Measurements from ENCODE around the gene TMC3. TPM values are rescaled to one million over a fixed set of nuclear protein-coding genes. Genes with fewer than 3 reads are reported as not detected.

TMC3 gene
- total RNA-seq, 1 experiment from 2014 or later = not detected

DNA sequence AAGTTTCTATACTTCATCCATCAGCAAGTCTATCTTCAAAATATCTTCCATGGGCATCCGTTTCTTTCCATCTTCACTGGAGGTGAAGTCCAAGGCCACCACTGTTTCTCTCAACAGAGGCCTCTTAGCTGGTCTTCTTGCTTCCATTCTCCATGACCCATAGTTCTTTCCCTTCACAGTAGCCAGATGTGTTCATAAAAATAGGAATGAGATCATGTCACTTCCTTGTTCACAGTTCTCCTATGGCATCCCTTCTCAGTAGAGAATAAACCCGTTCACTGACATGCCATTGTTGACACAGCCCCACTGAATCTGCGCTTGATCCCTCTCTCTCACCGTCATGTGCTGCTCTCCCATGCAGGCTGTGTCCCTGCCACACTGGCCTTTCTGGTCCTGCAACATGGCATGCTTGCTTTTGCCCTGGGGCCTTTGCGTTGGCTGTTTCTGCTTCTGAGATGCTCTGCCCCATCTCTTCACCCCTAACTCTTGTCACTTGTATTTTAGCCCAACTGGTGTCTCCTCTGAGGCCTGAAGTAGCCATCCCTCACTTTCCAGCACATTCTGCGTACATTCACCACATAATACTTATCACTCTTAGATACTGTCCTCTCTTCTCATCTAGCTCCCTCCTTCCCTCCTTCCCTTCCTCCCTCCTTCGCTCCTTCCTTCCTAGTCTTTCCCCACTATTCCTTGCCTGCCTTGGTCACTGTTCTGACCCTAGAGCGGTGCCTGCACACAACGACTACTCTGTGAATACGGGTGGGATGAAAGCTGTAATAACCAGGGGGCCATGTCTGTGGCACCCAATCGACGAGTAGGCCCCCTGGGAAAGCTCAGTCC, 92.0 kb downstream of the TMC3 start:
- TF ChIP-seq EZH2 (IDR thresholded peaks at IDR 0.05; ENCODE audit: low read depth) = no peak
- TF ChIP-seq, protein P1, sequence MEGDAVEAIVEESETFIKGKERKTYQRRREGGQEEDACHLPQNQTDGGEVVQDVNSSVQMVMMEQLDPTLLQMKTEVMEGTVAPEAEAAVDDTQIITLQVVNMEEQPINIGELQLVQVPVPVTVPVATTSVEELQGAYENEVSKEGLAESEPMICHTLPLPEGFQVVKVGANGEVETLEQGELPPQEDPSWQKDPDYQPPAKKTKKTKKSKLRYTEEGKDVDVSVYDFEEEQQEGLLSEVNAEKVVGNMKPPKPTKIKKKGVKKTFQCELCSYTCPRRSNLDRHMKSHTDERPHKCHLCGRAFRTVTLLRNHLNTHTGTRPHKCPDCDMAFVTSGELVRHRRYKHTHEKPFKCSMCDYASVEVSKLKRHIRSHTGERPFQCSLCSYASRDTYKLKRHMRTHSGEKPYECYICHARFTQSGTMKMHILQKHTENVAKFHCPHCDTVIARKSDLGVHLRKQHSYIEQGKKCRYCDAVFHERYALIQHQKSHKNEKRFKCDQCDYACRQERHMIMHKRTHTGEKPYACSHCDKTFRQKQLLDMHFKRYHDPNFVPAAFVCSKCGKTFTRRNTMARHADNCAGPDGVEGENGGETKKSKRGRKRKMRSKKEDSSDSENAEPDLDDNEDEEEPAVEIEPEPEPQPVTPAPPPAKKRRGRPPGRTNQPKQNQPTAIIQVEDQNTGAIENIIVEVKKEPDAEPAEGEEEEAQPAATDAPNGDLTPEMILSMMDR (conservative IDR thresholded peaks at IDR 0.05) = no peak
- peak in 1 of 2 experiments; percentile 15 for DNase-seq
- no peak overlapping the region for H3K4me2 ChIP-seq
- no peaks in the 10 kb centered on the region for H3K9me3 ChIP-seq (ENCODE audit: insufficient read depth, low read depth)
- H4K20me1 ChIP-seq (ENCODE audit: insufficient read depth) = no peaks in the 10 kb centered on the region
- peaks cover 57% of the 10 kb centered on the region for H3K27me3 ChIP-seq (ENCODE audit: insufficient read depth, low read depth)
- BruUV-seq (replicated peaks) = no TSS peak
- no peaks in the 10 kb centered on the region for H3K36me3 ChIP-seq (ENCODE audit: low read depth)
- CTCF ChIA-PET = no interaction called here
- no peak overlapping the region for H3K27ac ChIP-seq
- no peak overlapping the region for H2AFZ ChIP-seq
- POLR2A ChIA-PET (ENCODE audit: unreplicated experiment) = no interaction called here
- H3F3A ChIP-seq (ENCODE audit: insufficient read depth, low read depth) = no peaks in the 10 kb centered on the region
- H3K79me2 ChIP-seq (ENCODE audit: low read depth) = no peaks in the 10 kb centered on the region
- H3K9me2 ChIP-seq (ENCODE audit: insufficient read depth) = no peaks in the 10 kb centered on the region
- no peaks in the 10 kb centered on the region for H3K4me1 ChIP-seq (replicated peaks; ENCODE audit: insufficient read depth)
- intact Hi-C loops (cut with micrococcal nuclease; ENCODE audit: unreplicated experiment) = no loop called here
- H3K4me3 ChIP-seq = no peak overlapping the region

DNA sequence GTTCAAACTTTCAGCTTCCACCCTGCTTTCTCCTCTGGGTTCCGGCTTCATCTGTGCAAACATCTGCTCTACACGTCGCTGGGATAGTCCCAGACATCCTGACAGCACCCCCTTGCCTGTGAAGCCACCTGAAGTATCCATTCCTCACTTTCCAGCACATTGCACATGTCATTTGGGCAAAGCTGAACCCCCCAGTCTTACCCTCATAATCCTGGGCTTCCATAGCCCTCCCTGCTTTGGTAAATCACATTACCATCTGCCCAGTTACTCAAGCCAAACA, 92.6 kb downstream of the TMC3 start:
- no peaks in the 10 kb centered on the region for H3K79me2 ChIP-seq (ENCODE audit: low read depth)
- ChIA-PET POLR2A (ENCODE audit: unreplicated experiment) (no interaction called here), CTCF (no interaction called here)
- no peaks in the 10 kb centered on the region for H3F3A ChIP-seq (ENCODE audit: insufficient read depth, low read depth)
- no peak overlapping the region for H3K27ac ChIP-seq
- no TSS peak for BruUV-seq (replicated peaks)
- H3K4me1 ChIP-seq (replicated peaks; ENCODE audit: insufficient read depth) = no peaks in the 10 kb centered on the region
- no peaks in the 10 kb centered on the region for H4K20me1 ChIP-seq (ENCODE audit: insufficient read depth)
- no peaks in the 10 kb centered on the region for H3K36me3 ChIP-seq (ENCODE audit: low read depth)
- TF ChIP-seq, protein P1 (conservative IDR thresholded peaks at IDR 0.05) = no peak
- no peak for TF ChIP-seq EZH2 (IDR thresholded peaks at IDR 0.05; ENCODE audit: low read depth)
- H3K4me2 ChIP-seq = no peak overlapping the region
- H3K27me3 ChIP-seq (ENCODE audit: insufficient read depth, low read depth) = peaks cover 56% of the 10 kb centered on the region
- no peaks in the 10 kb centered on the region for H3K9me3 ChIP-seq (ENCODE audit: insufficient read depth, low read depth)
- no peak overlapping the region for H3K4me3 ChIP-seq
- no peaks in the 10 kb centered on the region for H3K9me2 ChIP-seq (ENCODE audit: insufficient read depth)
- intact Hi-C loops (cut with micrococcal nuclease; ENCODE audit: unreplicated experiment) = no loop called here
- no peak for DNase-seq
- H2AFZ ChIP-seq = no peak overlapping the region

Other genes with a start within 250 kb of the TMC3 start
- gene CFAP161, start 239.9 kb downstream of the TMC3 start, total RNA-seq (2021) = 1.4 and 2.0 TPM in 2 replicates
- gene IL16, start 177.3 kb downstream of the TMC3 start, total RNA-seq (2021) = 0.50 and 0.65 TPM in 2 replicates
- gene STARD5, start 50.1 kb downstream of the TMC3 start, total RNA-seq (2021) = 0.41 and 0.80 TPM in 2 replicates